ENCODE measurements around the gene GJC3. TPM values are rescaled to one million over a fixed set of nuclear protein-coding genes. Genes with fewer than 3 reads are reported as not detected.

Gene GJC3
- total RNA-seq, 1 experiment from 2014 or later, result 2.3 TPM

DNA sequence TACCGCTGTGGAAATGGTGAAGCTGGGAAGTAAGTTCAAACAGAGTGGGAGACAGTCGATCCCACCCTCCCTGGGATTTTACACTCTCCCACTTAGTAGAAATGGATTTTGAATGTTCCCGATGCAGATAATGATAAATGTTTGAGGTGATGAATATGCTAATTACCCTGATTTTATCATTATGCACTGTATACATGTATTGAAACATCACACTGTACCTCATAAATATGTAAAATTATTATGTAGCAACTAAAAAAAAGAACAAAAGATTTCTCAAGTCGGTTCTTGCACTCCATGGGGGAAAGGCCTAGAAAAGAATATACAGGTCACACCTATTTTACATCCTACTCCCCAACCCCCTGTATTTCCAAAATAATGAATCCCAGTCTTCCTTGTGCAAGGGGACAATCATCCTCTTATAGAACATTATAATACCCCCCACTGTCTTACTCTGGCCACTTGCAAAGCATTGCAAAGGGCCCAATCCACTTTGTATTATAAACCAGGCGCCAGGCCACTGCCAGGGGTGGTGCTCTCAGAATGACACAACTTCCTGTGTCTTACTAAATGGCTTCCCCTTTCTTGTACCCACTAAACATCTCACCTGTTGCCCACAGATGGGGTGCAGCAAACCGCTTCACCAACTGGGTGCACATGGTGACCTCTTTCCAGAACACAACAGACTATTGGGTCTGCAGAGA is 31.9 kb downstream of the GJC3 start:
- Histone ChIP-seq H2BK12ac (ENCODE audit: insufficient read length, low read depth, low read length) (no peak overlapping the region), H4K5ac (ENCODE audit: insufficient read length, low read depth, low read length) (no peak overlapping the region), H2BK120ac (ENCODE audit: low read depth, low read length, poor library complexity, severe bottlenecking) (no peak overlapping the region), H3K9ac (ENCODE audit: extremely low read depth, insufficient read length, low read length) (no peak overlapping the region), H3K79me1 (ENCODE audit: insufficient read depth, low read depth, low read length, poor library complexity, severe bottlenecking) (no peaks in the 10 kb centered on the region), H3K9me3 (ENCODE audit: control insufficient read depth, low read depth, low read length) (no peaks in the 10 kb centered on the region), H4K20me1 (ENCODE audit: control insufficient read depth, insufficient read depth, insufficient read length) (no peaks in the 10 kb centered on the region), H3K4me2 (ENCODE audit: insufficient read depth, insufficient read length, low read length) (no peak overlapping the region), H3T11ph (ENCODE audit: low read length) (no peak overlapping the region), H3K4me1 (ENCODE audit: insufficient read depth, low read length) (no peaks in the 10 kb centered on the region), H2AFZ (ENCODE audit: low read length) (no peak overlapping the region), H3K14ac (ENCODE audit: insufficient read depth, low read length) (no peak overlapping the region), H3K27me3 (ENCODE audit: insufficient read depth, low read length) (no peaks in the 10 kb centered on the region), H2AK5ac (ENCODE audit: insufficient read length, low read length) (no peak overlapping the region), H3K79me2 (ENCODE audit: insufficient read depth, low read length) (no peaks in the 10 kb centered on the region), H2BK20ac (ENCODE audit: low read depth, low read length, poor library complexity, severe bottlenecking) (no peak overlapping the region), H3K18ac (ENCODE audit: insufficient read length, low read depth, low read length) (no peak overlapping the region), H4K8ac (replicated peaks; ENCODE audit: insufficient read length, low read depth, low read length) (no peak overlapping the region), H3K56ac (ENCODE audit: insufficient read length, low read depth, low read length) (no peak overlapping the region), H3K23ac (ENCODE audit: insufficient read length, low read depth, low read length) (no peak overlapping the region), H3K4ac (ENCODE audit: low read depth, low read length) (no peak overlapping the region), H3K27ac (ENCODE audit: insufficient read length, low read depth, low read length) (no peak overlapping the region), H2BK5ac (ENCODE audit: insufficient read length, low read length) (no peak overlapping the region), H2BK15ac (ENCODE audit: low read depth, low read length) (no peak overlapping the region), H3K23me2 (ENCODE audit: insufficient read length, low read depth, low read length, poor library complexity, severe bottlenecking) (no peaks in the 10 kb centered on the region), H4K91ac (ENCODE audit: insufficient read length, low read depth, low read length) (no peak overlapping the region)
- Mint-ChIP-seq H3K4me1 (peaks cover 0 to 2% of the 10 kb centered on the region in 2 experiments; a peak in 2 of 4 replicates), H3K27ac (no peak overlapping the region), H3K27me3 (ENCODE audit: low read depth) (peaks cover 1% of the 10 kb centered on the region; the same call in 1 of the 2 replicates), H3K9me3 (no peaks in the 10 kb centered on the region), H3K36me3 (ENCODE audit: insufficient read depth in 1 of 3, low read depth in 3 of 3) (peaks cover 0 to 26% (median 6%) of the 10 kb centered on the region in 3 experiments; a peak in 4 of 7 replicates), H3K4me3 (no peak overlapping the region; a peak in 1 of 5 replicates)
- WGBS (ENCODE audit: extremely low coverage, insufficient read length, low lambda C conversion rate), result no CpG with 5 or more reads among the region's 6 CpGs
- DNase-seq, result no peak
- no peak for TF ChIP-seq CTCF (conservative IDR thresholded peaks at IDR 0.05)
